ENCODE data around the gene PTPRN2. TPM values are rescaled to one million over a fixed set of nuclear protein-coding genes. Genes with fewer than 3 reads are reported as not detected.

PTPRN2 gene
- total RNA-seq, 4 donors from 2014 or later, result 14.9 to 34.3 (median 21.3) TPM

DNA sequence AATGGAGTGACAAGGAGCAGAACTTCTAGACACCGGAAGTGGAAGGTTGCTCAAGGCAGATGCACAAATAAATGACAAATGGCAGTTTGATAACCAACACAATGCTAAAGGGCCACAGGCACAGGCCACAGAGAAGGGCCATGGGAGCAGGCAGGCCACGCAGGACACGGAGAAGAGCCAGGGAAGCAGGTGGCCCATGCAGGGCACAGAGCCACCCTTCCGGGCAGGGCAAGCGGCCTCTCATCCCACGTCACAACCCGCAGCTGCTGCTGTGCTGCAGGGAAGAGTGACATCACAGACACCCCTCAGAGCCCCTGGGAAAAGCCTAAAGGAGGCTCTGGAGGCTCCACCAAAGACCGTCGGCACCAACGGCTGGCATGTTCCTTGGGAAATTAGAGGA, 328.5 kb downstream of the PTPRN2 start:
- no peak overlapping the region for H3K27ac ChIP-seq
- H3K4me1 ChIP-seq, result peaks cover 0 to 7% (median 0%) of the 10 kb centered on the region in 4 donors
- no peaks in the 10 kb centered on the region for H3K27me3 ChIP-seq
- peak in 1 of 3 donors; percentile 31 for DNase-seq
- no peak for TF ChIP-seq POLR2A (IDR thresholded peaks at IDR 0.05)
- TF ChIP-seq CTCF (IDR thresholded peaks at IDR 0.05), result no peak
- no peaks in the 10 kb centered on the region for H3K36me3 ChIP-seq
- H3K9me3 ChIP-seq, result peaks cover 0 to 5% (median 0%) of the 10 kb centered on the region in 4 donors
- no peak overlapping the region for H3K4me3 ChIP-seq

GRCh38 chr7:158258411-158259130, 329.1 kb downstream of the PTPRN2 start:
- Histone ChIP-seq H3K9me3 (peaks cover 0 to 5% (median 0%) of the 10 kb centered on the region in 4 donors), H3K4me1 (peaks cover 0 to 6% (median 0%) of the 10 kb centered on the region in 4 donors)

GRCh38 chr7:158257516-158258410, 329.9 kb downstream of the PTPRN2 start:
- Histone ChIP-seq H3K36me3 (no peaks in the 10 kb centered on the region), H3K4me1 (no peaks in the 10 kb centered on the region), H3K4me3 (no peak overlapping the region), H3K27ac (no peak overlapping the region), H3K9me3 (peaks cover 0 to 5% (median 0%) of the 10 kb centered on the region in 4 donors), H3K27me3 (no peaks in the 10 kb centered on the region)
- no peak for TF ChIP-seq POLR2A (IDR thresholded peaks at IDR 0.05)
- no peak for TF ChIP-seq CTCF (IDR thresholded peaks at IDR 0.05)
- DNase-seq, result peak in 1 of 3 donors; percentile 21

More at GRCh38 chr7:158258411-158259130, 329.1 kb downstream of the PTPRN2 start:
- no peak overlapping the region for H3K4me3 ChIP-seq
- no peaks in the 10 kb centered on the region for H3K36me3 ChIP-seq
- H3K27me3 ChIP-seq, result no peaks in the 10 kb centered on the region
- peak in 1 of 3 donors; percentile 8 for DNase-seq
- TF ChIP-seq CTCF (IDR thresholded peaks at IDR 0.05), result no peak
- no peak for TF ChIP-seq POLR2A (IDR thresholded peaks at IDR 0.05)
- H3K27ac ChIP-seq, result no peak overlapping the region

GRCh38 chr7:158257001-158257400, 330.6 kb downstream of the PTPRN2 start:
- peak in 1 of 3 donors; percentile 10 for DNase-seq
- Histone ChIP-seq H3K4me1 (no peaks in the 10 kb centered on the region), H3K9me3 (peaks cover 0 to 5% (median 0%) of the 10 kb centered on the region in 4 donors), H3K36me3 (no peaks in the 10 kb centered on the region), H3K4me3 (no peak overlapping the region), H3K27ac (no peak overlapping the region), H3K27me3 (no peaks in the 10 kb centered on the region)
- TF ChIP-seq POLR2A (IDR thresholded peaks at IDR 0.05) (no peak), CTCF (IDR thresholded peaks at IDR 0.05) (no peak)

GRCh38 chr7:158256091-158256816, 331.4 kb downstream of the PTPRN2 start:
- peak in 1 of 3 donors; percentile 13 for DNase-seq
- Histone ChIP-seq H3K27me3 (no peaks in the 10 kb centered on the region), H3K36me3 (no peaks in the 10 kb centered on the region), H3K4me3 (no peak overlapping the region), H3K27ac (no peak overlapping the region), H3K9me3 (peaks cover 0 to 2% (median 0%) of the 10 kb centered on the region in 4 donors), H3K4me1 (no peaks in the 10 kb centered on the region)
- no peak for TF ChIP-seq POLR2A (IDR thresholded peaks at IDR 0.05)
- no peak for TF ChIP-seq CTCF (IDR thresholded peaks at IDR 0.05)
